Liver (tissue), 9 donors: ENCODE measurements around the gene TDP2. TPM values are rescaled to one million over a fixed set of nuclear protein-coding genes. Genes with fewer than 3 reads are reported as not detected.

Experiments
- DNase-seq: peaks from one replicate; pipeline ENCODE4 v3.0.0-alpha.2; 2017; ENCODE audit warnings: low spot score
- H3K27ac ChIP-seq, 2 donors: one replicate each; pipeline ENCODE4 v1.7.0; 2013; ENCODE audit warnings: inconsistent platforms in 2 of 2, low read length in 2 of 2, control low read depth in 1 of 2, low read depth in 1 of 2, mild to moderate bottlenecking in 1 of 2
- H3K27me3 ChIP-seq, 4 donors: one replicate each; pipeline versions ENCODE4 v1.6.1 to v1.7.0; 2013; ENCODE audit warnings: low read length in 3 of 4, inconsistent platforms in 1 of 4, mild to moderate bottlenecking in 1 of 4, moderate library complexity in 1 of 4; ENCODE audit not compliant: control insufficient read depth in 4 of 4, insufficient read depth in 4 of 4
- H3K36me3 ChIP-seq, 4 donors: one replicate each; pipeline versions ENCODE4 v1.6.1 to v1.7.0; 2013; ENCODE audit warnings: low read length in 3 of 4, mild to moderate bottlenecking in 3 of 4, low read depth in 1 of 4, moderate library complexity in 1 of 4; ENCODE audit not compliant: control insufficient read depth in 4 of 4, insufficient read depth in 3 of 4
- H3K4me1 ChIP-seq, 4 donors: one replicate each; pipeline versions ENCODE4 v1.6.1 to v1.7.0; 2013; ENCODE audit warnings: low read length in 3 of 4, mild to moderate bottlenecking in 3 of 4, moderate library complexity in 1 of 4; ENCODE audit not compliant: control insufficient read depth in 4 of 4, insufficient read depth in 4 of 4
- H3K4me3 ChIP-seq, 3 donors: one replicate each; pipeline versions ENCODE4 v1.6.1 to v1.7.0; 2013; ENCODE audit warnings: low read length in 3 of 3, control low read depth in 1 of 3, low read depth in 1 of 3, mild to moderate bottlenecking in 1 of 3
- H3K9ac ChIP-seq, 2 donors: one replicate each; pipeline ENCODE4 v1.7.0; 2013; ENCODE audit warnings: low read length in 2 of 2, mild to moderate bottlenecking in 2 of 2, moderate library complexity in 2 of 2, control low read depth in 1 of 2, low read depth in 1 of 2
- H3K9me3 ChIP-seq, 4 donors: one replicate each; pipeline versions ENCODE4 v1.6.1 to v1.7.0; 2013; ENCODE audit warnings: low read length in 3 of 4; ENCODE audit not compliant: control insufficient read depth in 4 of 4
- ATF3 ChIP-seq: IDR thresholded peaks from 2 replicates; pipeline ENCODE4 v1.6.1; 2016; ENCODE audit warnings: antibody characterized with exemption
- CTCF ChIP-seq: fragments of 150-350 bp; IDR thresholded peaks from 2 replicates; pipeline ENCODE4 v1.5.1; 2017; ENCODE audit warnings: improper control_type of control experiment, low read depth, low read length; ENCODE audit not compliant: missing input control
- EGR1 ChIP-seq, 2 donors: IDR thresholded peaks; 2 replicates each; pipeline ENCODE4 v1.6.1; 2016 to 2018; ENCODE audit warnings: antibody characterized with exemption in 2 of 2, low read depth in 2 of 2
- FOXA1 ChIP-seq: IDR thresholded peaks from 2 replicates; pipeline ENCODE4 v1.6.1; 2016; ENCODE audit warnings: antibody characterized with exemption
- FOXA2 ChIP-seq: IDR thresholded peaks from 2 replicates; pipeline ENCODE4 v1.6.1; 2016; ENCODE audit warnings: antibody characterized with exemption
- GABPA ChIP-seq, 2 donors: IDR thresholded peaks in 1 of 2; conservative IDR thresholded peaks in 1 of 2; 2 replicates each; pipeline ENCODE4 v1.6.1; 2016; ENCODE audit warnings: antibody characterized with exemption in 2 of 2, mild to moderate bottlenecking in 1 of 2, moderate library complexity in 1 of 2
- HNF4A ChIP-seq, 2 donors: conservative IDR thresholded peaks; 2 replicates each; pipeline ENCODE4 v1.6.1; 2016; ENCODE audit warnings: antibody characterized with exemption in 2 of 2, mild to moderate bottlenecking in 2 of 2
- HNF4G ChIP-seq: IDR thresholded peaks from 2 replicates; pipeline ENCODE4 v1.6.1; 2016; ENCODE audit warnings: antibody characterized with exemption
- JUND ChIP-seq, 2 donors: IDR thresholded peaks; 2 replicates each; pipeline ENCODE4 v1.6.1; 2016; ENCODE audit warnings: antibody characterized with exemption in 2 of 2
- MAX ChIP-seq: IDR thresholded peaks from 2 replicates; pipeline ENCODE4 v1.6.1; 2016; ENCODE audit warnings: antibody characterized with exemption
- NR2F2 ChIP-seq: IDR thresholded peaks from 2 replicates; pipeline ENCODE4 v1.6.1; 2016; ENCODE audit warnings: antibody characterized with exemption
- RAD21 ChIP-seq, 2 donors: IDR thresholded peaks; 2 replicates each; pipeline ENCODE4 v1.6.1; 2016; ENCODE audit warnings: antibody characterized with exemption in 2 of 2, mild to moderate bottlenecking in 2 of 2
- REST ChIP-seq: IDR thresholded peaks from 2 replicates; pipeline ENCODE4 v1.6.1; 2016; ENCODE audit warnings: antibody characterized with exemption, mild to moderate bottlenecking
- RXRA ChIP-seq, 2 donors: IDR thresholded peaks; 2 replicates each; pipeline ENCODE4 v1.6.1; 2017 to 2018; ENCODE audit warnings: antibody characterized with exemption in 2 of 2, mild to moderate bottlenecking in 1 of 2
- SP1 ChIP-seq: IDR thresholded peaks from 2 replicates; pipeline ENCODE4 v1.6.1; 2018; ENCODE audit warnings: antibody characterized with exemption, mild to moderate bottlenecking
- TAF1 ChIP-seq: conservative IDR thresholded peaks from 2 replicates; pipeline ENCODE4 v1.6.1; 2016; ENCODE audit warnings: antibody characterized with exemption, mild to moderate bottlenecking
- ZBTB33 ChIP-seq: IDR thresholded peaks from 2 replicates; pipeline ENCODE4 v1.6.1; 2016; ENCODE audit warnings: antibody characterized with exemption
- WGBS: extraction: QIAGEN DNeasy Blood & Tissue Kit; methylation state at CpG from one replicate; pipeline ENCODE4 v1.1.7; 2013; 5-methylcytosine and 5-hydroxymethylcytosine counted together
- polyA plus RNA-seq, 2 donors: library from polyadenylated mRNA; stranded (reverse) in 1 of 2; unstranded in 1 of 2; fragments of 200-250 nt in 1 of 2; fragments of >200 nt in 1 of 2; fragmentation: Nextera tagmentation in 1 of 2; extraction: Ambion mirVana in 1 of 2; gene quantifications; one replicate each; pipeline versions ENCODE4 v1.2.1 to v1.2.3, GENCODE V29; 2013 to 2015
- total RNA-seq, 2 donors: library from RNA; depleted of rRNA; stranded (reverse); fragments of >200 nt; gene quantifications; one replicate each; pipeline ENCODE4 v1.2.3, GENCODE V29; 2014
- donor health status: healthy.
- donor health status: healthy.
- donor health status: healthy.
- donor health status: healthy.
- donor health status: healthy.

Gene TDP2
- total and polyA plus RNA-seq, 4 donors, result 16.5 to 24.3 (median 18.5) TPM

GRCh38 chr6:24614648-24615047 is 52.1 kb downstream of the TDP2 start:
- Histone ChIP-seq H3K4me1 (no peaks in the 10 kb centered on the region), H3K4me3 (no peak overlapping the region), H3K27me3 (no peaks in the 10 kb centered on the region), H3K9me3 (no peaks in the 10 kb centered on the region), H3K36me3 (no peaks in the 10 kb centered on the region), H3K9ac (no peak overlapping the region), H3K27ac (no peak overlapping the region)
- WGBS, result 59% methylated on average over 2 of the region's 2 CpGs
- DNase-seq, result no peak
- no peak for TF ChIP-seq ATF3
- no peak for TF ChIP-seq CTCF
- no peak for TF ChIP-seq FOXA2
- TF ChIP-seq TAF1, result no peak
- TF ChIP-seq RAD21 (IDR thresholded peaks at IDR 0.05), result no peak
- no peak for TF ChIP-seq HNF4A (conservative IDR thresholded peaks at IDR 0.05)
- TF ChIP-seq HNF4G, result no peak
- no peak for TF ChIP-seq REST
- TF ChIP-seq SP1, result no peak
- no peak for TF ChIP-seq ZBTB33
- TF ChIP-seq EGR1 (IDR thresholded peaks at IDR 0.05; ENCODE audit: low read depth in 2 of 2), result no peak
- no peak for TF ChIP-seq FOXA1
- TF ChIP-seq RXRA (IDR thresholded peaks at IDR 0.05), result no peak
- TF ChIP-seq GABPA (IDR thresholded peaks at IDR 0.05 in 1 of 2, conservative IDR thresholded peaks at IDR 0.05 in 1 of 2), result no peak
- TF ChIP-seq JUND (IDR thresholded peaks at IDR 0.05), result no peak
- no peak for TF ChIP-seq MAX

- Histone ChIP-seq H3K36me3 (no peaks in the 10 kb centered on the region), H3K27ac (no peak overlapping the region), H3K27me3 (no peaks in the 10 kb centered on the region), H3K4me3 (no peak overlapping the region), H3K9me3 (no peaks in the 10 kb centered on the region), H3K4me1 (no peaks in the 10 kb centered on the region), H3K9ac (no peak overlapping the region)
- TF ChIP-seq SP1 (no peak), JUND (IDR thresholded peaks at IDR 0.05) (no peak), ZBTB33 (no peak), HNF4A (conservative IDR thresholded peaks at IDR 0.05) (no peak), TAF1 (no peak), FOXA2 (no peak), NR2F2 (no peak)
- DNase-seq, result no peak
- WGBS, result 55% methylated on average over 7 of the region's 7 CpGs
Observed at GRCh38 chr6:24614043-24614420, 52.7 kb downstream of the TDP2 start.
